Activated CD8-positive, alpha-beta T cell treated with anti-CD3 and anti-CD28 coated beads, Interleukin-2, amount 10 ng/mL, durations not matched to agents 7 days and 5 days (primary cell): Measurements from ENCODE around the gene ZBTB7B. TPM values are rescaled to one million over a fixed set of nuclear protein-coding genes. Genes with fewer than 3 reads are reported as not detected.
"Not testable (repeated sequence)": the region's sequence is repeated elsewhere in the genome, so short reads cannot be mapped to it uniquely, and the experiment has no call there.

Source experiments
- ATAC-seq: fragments of 150-1000 bp; cut with Tn5 transposase; one replicate; pipeline ENCODE4 v1.10.0; 2021; ENCODE audit warnings: moderate library complexity
- CTCF ChIA-PET: fragments of 350-600 bp; sonication (Branson Sonifier 250); formaldehyde crosslinking; loops from one replicate; lab custom pipeline; 2021; ENCODE audit warnings: antibody characterized with exemption; lab: Charles Lee
- POLR2A ChIA-PET: fragments of 350-600 bp; sonication (Branson Sonifier 250); formaldehyde crosslinking; loops from one replicate; lab custom pipeline; 2021; ENCODE audit warnings: antibody characterized with exemption; lab: Charles Lee
- DNase-seq: peaks from one replicate; pipeline ENCODE4 v3.0.0-alpha.2; 2020
- H3K27ac Mint-ChIP-seq: one replicate; pipeline ENCODE4 v1.8.0; 2021; ENCODE audit warnings: mild to moderate bottlenecking, mixed read lengths
- H3K27me3 Mint-ChIP-seq: one replicate; pipeline ENCODE4 v1.8.0; 2021; ENCODE audit warnings: low read depth, mixed read lengths
- H3K36me3 Mint-ChIP-seq: one replicate; pipeline ENCODE4 v1.8.0; 2021; ENCODE audit warnings: low read depth, mixed read lengths
- H3K4me1 Mint-ChIP-seq: one replicate; pipeline ENCODE4 v1.8.0; 2021; ENCODE audit warnings: low read depth, mixed read lengths
- H3K4me3 Mint-ChIP-seq: one replicate; pipeline ENCODE4 v1.8.0; 2021; ENCODE audit warnings: mild to moderate bottlenecking, mixed read lengths
- H3K9me3 Mint-ChIP-seq: one replicate; pipeline ENCODE4 v1.8.0; 2022; ENCODE audit warnings: mixed read lengths; ENCODE audit not compliant: insufficient read depth
- total RNA-seq, 2 experiments: library from RNA; stranded (reverse); gene quantifications; one replicate each; pipeline ENCODE4 v1.2.3, GENCODE V29; 2021

ZBTB7B gene
- total RNA-seq, 2 experiments from 2014 or later = 35.5 to 42.5 TPM

- Mint-ChIP-seq H3K4me3 (no peak overlapping the region), H3K27me3 (no peaks in the 10 kb centered on the region), H3K27ac (no peak overlapping the region), H3K4me1 (peaks cover 21% of the 10 kb centered on the region), H3K36me3 (peaks cover 34% of the 10 kb centered on the region), H3K9me3 (no peaks in the 10 kb centered on the region)
- no peak for DNase-seq
- ATAC-seq = no peak
- ChIA-PET POLR2A (interaction anchor here (0.6 to 1.4 kb wide), 3 partner anchors 13 to 18 kb away, joined by 3 to 4 read pairs (median 3); partner anchors contain the start of gene SHC1), CTCF (interaction anchor here (0.8 to 13.8 kb wide), 5 partner anchors 9 to 63 kb away, joined by 3 to 139 read pairs (median 4); partner anchors contain the start of genes ADAM15 and ZBTB7B)
Measured at GRCh38 chr1:154988058-154988954, 14.3 kb upstream of the ZBTB7B start.

GRCh38 chr1:154989195-154989860, 13.3 kb upstream of the ZBTB7B start:
- no peak for ATAC-seq
- H3K36me3 Mint-ChIP-seq = peaks cover 34% of the 10 kb centered on the region
- no peak overlapping the region for H3K4me3 Mint-ChIP-seq
- no peak for DNase-seq
- peaks cover 16% of the 10 kb centered on the region for H3K4me1 Mint-ChIP-seq
- ChIA-PET CTCF (interaction anchor here (2.1 to 13.8 kb wide), 2 partner anchors 10 to 28 kb away, joined by 25 to 139 read pairs; partner anchors contain the start of gene ZBTB7B), POLR2A (no interaction called here)
- H3K9me3 Mint-ChIP-seq = no peaks in the 10 kb centered on the region
- no peak overlapping the region for H3K27ac Mint-ChIP-seq
- H3K27me3 Mint-ChIP-seq = no peaks in the 10 kb centered on the region

GRCh38 chr1:154990276-154990675, 12.3 kb upstream of the ZBTB7B start:
- Mint-ChIP-seq H3K27ac (no peak overlapping the region), H3K27me3 (no peaks in the 10 kb centered on the region), H3K9me3 (no peaks in the 10 kb centered on the region), H3K4me3 (no peak overlapping the region), H3K36me3 (peaks cover 34% of the 10 kb centered on the region), H3K4me1 (peaks cover 16% of the 10 kb centered on the region)
- no peak for DNase-seq
- no peak for ATAC-seq
- ChIA-PET POLR2A (no interaction called here), CTCF (interaction anchor here (0.8 to 13.8 kb wide), 2 partner anchors 9 to 27 kb away, joined by 4 to 139 read pairs; partner anchors contain the start of gene ZBTB7B)

GRCh38 chr1:154992721-154993571, 9.7 kb upstream of the ZBTB7B start:
- Mint-ChIP-seq H3K27ac (no peak overlapping the region), H3K9me3 (no peaks in the 10 kb centered on the region), H3K4me1 (peaks cover 27% of the 10 kb centered on the region), H3K4me3 (no peak overlapping the region), H3K27me3 (no peaks in the 10 kb centered on the region), H3K36me3 (peaks cover 27% of the 10 kb centered on the region)
- ATAC-seq (no peak), DNase-seq (no peak)
- ChIA-PET CTCF (interaction anchor here (0.7 to 5.4 kb wide), 7 partner anchors 10 to 98 kb away, joined by 3 to 35 read pairs (median 4); partner anchors contain the start of genes FLAD1, PBXIP1 and PMVK), POLR2A (interaction anchor here (0.8 to 4.2 kb wide), 4 partner anchors 9 to 57 kb away, joined by 3 to 28 read pairs (median 3); partner anchors contain the start of genes FLAD1 and PMVK)

GRCh38 chr1:154993572-154994268, 8.9 kb upstream of the ZBTB7B start, which contains the start of gene LENEP:
LENEP (plus strand) TSS chr1:154993586; CDS start chr1:154993608, 22 bp downstream.
- CTCF ChIA-PET = interaction anchor here (0.7 to 5.4 kb wide), 13 partner anchors 10 to 434 kb away, joined by 3 to 35 read pairs (median 4); partner anchors contain the start of genes ADAM15, FLAD1, KRTCAP2 and PBXIP1
- Mint-ChIP-seq H3K36me3 (peaks cover 20% of the 10 kb centered on the region), H3K27me3 (no peaks in the 10 kb centered on the region), H3K27ac (no peak within 1 kb of the TSS), H3K9me3 (no peaks in the 10 kb centered on the region), H3K4me1 (peaks cover 27% of the 10 kb centered on the region), H3K4me3 (no peak within 1 kb of the TSS)
- POLR2A ChIA-PET = interaction anchor here (0.8 to 4.2 kb wide), 4 partner anchors 10 to 57 kb away, joined by 3 to 28 read pairs (median 6); partner anchors contain the start of genes CKS1B, FLAD1 and PMVK
- DNase-seq (no peak), ATAC-seq (no peak)

- Mint-ChIP-seq H3K27me3 (no peaks in the 10 kb centered on the region), H3K4me3 (no peak overlapping the region), H3K4me1 (peaks cover 27% of the 10 kb centered on the region), H3K36me3 (peaks cover 15% of the 10 kb centered on the region), H3K9me3 (no peaks in the 10 kb centered on the region), H3K27ac (no peak overlapping the region)
- DNase-seq = no peak
- no peak for ATAC-seq
- ChIA-PET POLR2A (interaction anchor here (1.2 to 4.2 kb wide), 3 partner anchors 10 to 49 kb away, joined by 3 to 28 read pairs (median 8); partner anchors contain the start of genes CKS1B and FLAD1), CTCF (interaction anchor here (0.8 to 5.4 kb wide), 11 partner anchors 11 to 434 kb away, joined by 3 to 35 read pairs (median 4); partner anchors contain the start of genes ADAM15, FLAD1, KRTCAP2 and PBXIP1)
Measured at GRCh38 chr1:154994269-154994587, 8.4 kb upstream of the ZBTB7B start.

GRCh38 chr1:154994591-154994990, 8.0 kb upstream of the ZBTB7B start:
- Mint-ChIP-seq H3K9me3 (no peaks in the 10 kb centered on the region), H3K27ac (no peak overlapping the region), H3K4me3 (no peak overlapping the region), H3K36me3 (peaks cover 13% of the 10 kb centered on the region), H3K4me1 (peaks cover 28% of the 10 kb centered on the region), H3K27me3 (no peaks in the 10 kb centered on the region)
- ATAC-seq = no peak
- CTCF ChIA-PET = interaction anchor here (0.8 to 5.4 kb wide), 11 partner anchors 11 to 435 kb away, joined by 3 to 35 read pairs (median 4); partner anchors contain the start of genes ADAM15, FLAD1, KRTCAP2 and PMVK
- DNase-seq = no peak
- POLR2A ChIA-PET = interaction anchor here (1.6 to 4.2 kb wide), 2 partner anchors 11 to 20 kb away, joined by 8 to 28 read pairs; partner anchors contain the start of genes CKS1B and FLAD1

GRCh38 chr1:154995301-154995983, 7.2 kb upstream of the ZBTB7B start:
- not testable (repeated sequence) for H3K27me3 Mint-ChIP-seq, H3K27ac Mint-ChIP-seq, DNase-seq, H3K36me3 Mint-ChIP-seq, ATAC-seq, H3K4me3 Mint-ChIP-seq, H3K9me3 Mint-ChIP-seq
- peaks cover 36% of the 10 kb centered on the region for H3K4me1 Mint-ChIP-seq
- POLR2A ChIA-PET = interaction anchor here (1.6 to 4.2 kb wide), 2 partner anchors 12 to 21 kb away, joined by 8 to 28 read pairs; partner anchors contain the start of genes CKS1B and FLAD1
- CTCF ChIA-PET = interaction anchor here (0.9 to 7.9 kb wide), 8 partner anchors 11 to 435 kb away, joined by 3 to 139 read pairs (median 8); partner anchors contain the start of genes FLAD1, KRTCAP2 and PYGO2

GRCh38 chr1:154996966-154997701, 5.5 kb upstream of the ZBTB7B start:
- CTCF ChIA-PET = interaction anchor here (1.0 to 7.9 kb wide), 9 partner anchors 13 to 437 kb away, joined by 3 to 139 read pairs (median 8); partner anchors contain the start of genes CKS1B, FLAD1 and PYGO2
- peaks cover 2% of the 10 kb centered on the region for H3K36me3 Mint-ChIP-seq
- ATAC-seq (no peak), DNase-seq (no peak)
- H3K27me3 Mint-ChIP-seq = no peaks in the 10 kb centered on the region
- H3K4me3 Mint-ChIP-seq = peak overlapping the region; percentile 3
- H3K9me3 Mint-ChIP-seq = no peaks in the 10 kb centered on the region
- H3K4me1 Mint-ChIP-seq = peaks cover 38% of the 10 kb centered on the region
- POLR2A ChIA-PET = interaction anchor here (0.6 to 4.2 kb wide), 3 partner anchors 13 to 1362 kb away, joined by 4 to 28 read pairs (median 4); partner anchors contain the start of genes CKS1B and FLAD1
- H3K27ac Mint-ChIP-seq = no peak overlapping the region
